H1 (cell line): ENCODE measurements around the gene GNS. TPM values are rescaled to one million over a fixed set of nuclear protein-coding genes. Genes with fewer than 3 reads are reported as not detected.

Experiments used
- CTCF ChIA-PET: fragments of 300-600 bp; sonication (Branson Sonifier 250); formaldehyde crosslinking; loops from one replicate; lab custom pipeline; 2021; ENCODE audit not compliant: partially characterized antibody; lab: Charles Lee
- POLR2A ChIA-PET: fragments of 300-600 bp; sonication (Branson Sonifier 250); formaldehyde crosslinking; loops from one replicate; lab custom pipeline; 2021; ENCODE audit warnings: inconsistent platforms; ENCODE audit not compliant: partially characterized antibody; lab: Charles Lee
- DNase-seq, 2 experiments: peaks; one replicate each; pipeline versions ENCODE4 v3.0.0 to v3.0.0-alpha.2; 2010 to 2022; ENCODE audit warnings: low spot score in 2 of 2, low read depth in 1 of 2, mixed read lengths in 1 of 2
- FAIRE-seq: peaks from 2 replicates; lab custom pipeline; 2011; peaks lifted over from hg19 to GRCh38; lab: Jason Lieb, UNC
- H2AFZ ChIP-seq: 2 replicates; pipeline ENCODE4 v1.8.1; 2012; ENCODE audit warnings: low read length, inconsistent platforms
- H2AK5ac ChIP-seq: 2 replicates; pipeline ENCODE4 v1.6.1; 2013; ENCODE audit warnings: low read depth, low read length
- H2BK120ac ChIP-seq: replicated peaks from 2 replicates; pipeline ENCODE3; 2013; ENCODE audit warnings: low read depth, low read length, inconsistent platforms
- H2BK12ac ChIP-seq: 2 replicates; pipeline ENCODE4 v1.6.1; 2013; ENCODE audit warnings: low read depth, low read length
- H2BK15ac ChIP-seq: 2 replicates; pipeline ENCODE4 v1.6.1; 2013; ENCODE audit warnings: low read length
- H2BK20ac ChIP-seq: 2 replicates; pipeline ENCODE4 v1.6.1; 2013; ENCODE audit warnings: low read length
- H2BK5ac ChIP-seq: 2 replicates; pipeline ENCODE4 v1.6.1; 2013; ENCODE audit warnings: low read depth, low read length
- H3K14ac ChIP-seq: 2 replicates; pipeline ENCODE4 v1.6.1; 2013; ENCODE audit warnings: inconsistent platforms; ENCODE audit not compliant: insufficient read length
- H3K18ac ChIP-seq: 2 replicates; pipeline ENCODE4 v1.6.1; 2013; ENCODE audit warnings: low read length; ENCODE audit errors: extremely low read depth
- H3K23ac ChIP-seq: 2 replicates; pipeline ENCODE4 v1.6.1; 2013; ENCODE audit warnings: inconsistent platforms; ENCODE audit not compliant: insufficient read length
- H3K23me2 ChIP-seq: 2 replicates; pipeline ENCODE4 v1.6.1; 2013; ENCODE audit warnings: low read depth, low read length
- H3K27ac ChIP-seq: 2 replicates; pipeline ENCODE4 v1.6.1; 2011; ENCODE audit warnings: low read depth, low read length, inconsistent platforms
- H3K27me3 ChIP-seq, 4 experiments: replicated peaks in 1 of 4; 1 replicate in 1 of 4; 2 replicates in 3 of 4; pipeline versions ENCODE4 v1.6.1 to v1.8.1; 2011 to 2013; ENCODE audit warnings: low read length in 3 of 4, mild to moderate bottlenecking in 3 of 4, inconsistent platforms in 2 of 4, mixed read lengths in 2 of 4, moderate library complexity in 1 of 4; ENCODE audit not compliant: control insufficient read depth in 3 of 4, insufficient read depth in 3 of 4; ENCODE audit errors: extremely low read depth in 1 of 4
- H3K36me3 ChIP-seq, 4 experiments: 2 replicates each; pipeline versions ENCODE4 v1.6.1 to v1.8.1; 2011 to 2013; ENCODE audit warnings: mild to moderate bottlenecking in 4 of 4, low read length in 3 of 4, moderate library complexity in 2 of 4, control low read depth in 1 of 4, inconsistent platforms in 1 of 4; ENCODE audit not compliant: insufficient read depth in 4 of 4, control insufficient read depth in 2 of 4
- H3K4ac ChIP-seq: replicated peaks from 2 replicates; pipeline ENCODE3; 2013; ENCODE audit warnings: low read length, low read depth, mixed read lengths, inconsistent platforms; ENCODE audit not compliant: insufficient read length
- H3K4me1 ChIP-seq, 4 experiments: replicated peaks in 1 of 4; 1 replicate in 1 of 4; 2 replicates in 3 of 4; pipeline versions ENCODE4 v1.6.1 to v1.8.1; 2011 to 2013; ENCODE audit warnings: low read length in 3 of 4, inconsistent platforms in 2 of 4, mixed read lengths in 1 of 4; ENCODE audit not compliant: insufficient read depth in 4 of 4, control insufficient read depth in 3 of 4
- H3K4me2 ChIP-seq, 2 experiments: 2 replicates each; pipeline versions ENCODE4 v1.6.1 to v1.8.1; 2011 to 2013; ENCODE audit warnings: low read depth in 2 of 2, low read length in 2 of 2, control low read depth in 1 of 2, inconsistent platforms in 1 of 2, mild to moderate bottlenecking in 1 of 2; ENCODE audit not compliant: insufficient read depth in 1 of 2
- H3K4me3 ChIP-seq, 4 experiments: fragments of 200-600, 300-600 bp in 1 of 4; sonication (generic), shearing (Covaris generic), sonication (Bioruptor Twin) in 1 of 4; 2 replicates each; pipeline versions ENCODE4 v1.5.1 to v1.8.1; 2011 to 2016; ENCODE audit warnings: low read length in 4 of 4, low read depth in 3 of 4, control low read depth in 2 of 4, inconsistent platforms in 2 of 4, mild to moderate bottlenecking in 2 of 4, mixed read lengths in 1 of 4, moderate library complexity in 1 of 4; ENCODE audit not compliant: insufficient read depth in 2 of 4; ENCODE audit errors: extremely low read depth in 1 of 4
- H3K56ac ChIP-seq: replicated peaks from 2 replicates; pipeline ENCODE3; 2013; ENCODE audit warnings: low read depth, mild to moderate bottlenecking, mixed read lengths, low read length, inconsistent platforms; ENCODE audit not compliant: insufficient read length
- H3K79me1 ChIP-seq: 2 replicates; pipeline ENCODE4 v1.6.1; 2013; ENCODE audit warnings: low read depth, low read length, control low read depth
- H3K79me2 ChIP-seq, 2 experiments: 2 replicates each; pipeline versions ENCODE4 v1.6.1 to v1.8.1; 2012 to 2013; ENCODE audit warnings: low read length in 2 of 2, mild to moderate bottlenecking in 2 of 2, inconsistent platforms in 1 of 2; ENCODE audit not compliant: insufficient read depth in 2 of 2, control insufficient read depth in 1 of 2
- H3K9ac ChIP-seq, 4 experiments: replicated peaks in 1 of 4; 1 replicate in 1 of 4; 2 replicates in 3 of 4; pipeline versions ENCODE4 v1.6.1 to v1.8.1; 2011 to 2013; ENCODE audit warnings: low read depth in 3 of 4, low read length in 3 of 4, control low read depth in 2 of 4, mild to moderate bottlenecking in 2 of 4, moderate library complexity in 2 of 4, inconsistent platforms in 1 of 4; ENCODE audit errors: extremely low read depth in 1 of 4
- H3K9me3 ChIP-seq, 2 experiments: 2 replicates each; pipeline versions ENCODE4 v1.6.1 to v1.8.1; 2012 to 2013; ENCODE audit warnings: mild to moderate bottlenecking in 2 of 2, moderate library complexity in 2 of 2, control low read depth in 1 of 2, inconsistent platforms in 1 of 2, low read depth in 1 of 2, low read length in 1 of 2, mixed read lengths in 1 of 2; ENCODE audit not compliant: insufficient read depth in 2 of 2
- H4K20me1 ChIP-seq, 2 experiments: replicated peaks in 1 of 2; 2 replicates each; pipeline versions ENCODE3 to v1.8.1; 2011 to 2013; ENCODE audit warnings: inconsistent platforms in 2 of 2, low read length in 2 of 2, mild to moderate bottlenecking in 1 of 2; ENCODE audit not compliant: insufficient read depth in 2 of 2, control insufficient read depth in 1 of 2
- H4K5ac ChIP-seq: 2 replicates; pipeline ENCODE4 v1.6.1; 2013; ENCODE audit warnings: low read length, low read depth, mixed read lengths, inconsistent platforms; ENCODE audit not compliant: insufficient read length
- H4K8ac ChIP-seq: 2 replicates; pipeline ENCODE4 v1.8.0; 2013; ENCODE audit warnings: mild to moderate bottlenecking, moderate library complexity, low read length, inconsistent platforms; ENCODE audit not compliant: insufficient read depth; ENCODE audit errors: extremely low read depth
- H4K91ac ChIP-seq: replicated peaks from 2 replicates; pipeline ENCODE3; 2013; ENCODE audit warnings: low read length, mixed read lengths, inconsistent platforms; ENCODE audit not compliant: insufficient read length
- ATF3 ChIP-seq: IDR thresholded peaks from 2 replicates; pipeline ENCODE4 v1.6.1; 2011; ENCODE audit warnings: low read depth, mild to moderate bottlenecking, low read length; ENCODE audit not compliant: insufficient read depth
- CTBP2 ChIP-seq: IDR thresholded peaks from 2 replicates; pipeline ENCODE4 v1.7.0; 2011; ENCODE audit warnings: borderline replicate concordance, mild to moderate bottlenecking, moderate library complexity, mixed read lengths, low read length; ENCODE audit not compliant: insufficient read depth, insufficient read length
- HDAC6 ChIP-seq: IDR thresholded peaks from one replicate; pipeline ENCODE4 v1.7.1; 2012; ENCODE audit warnings: low read depth, mild to moderate bottlenecking, inconsistent platforms, low read length, moderate library complexity
- KDM4A ChIP-seq: IDR thresholded peaks from one replicate; pipeline ENCODE4 v1.7.1; 2012; ENCODE audit warnings: low read depth, mild to moderate bottlenecking, moderate library complexity, low read length, inconsistent platforms; ENCODE audit not compliant: severe bottlenecking
- MAX ChIP-seq: IDR thresholded peaks from 2 replicates; pipeline ENCODE4 v1.6.1; 2012; ENCODE audit warnings: inconsistent platforms
- TAF7 ChIP-seq: optimal IDR thresholded peaks from 2 replicates; pipeline ENCODE3; 2011; ENCODE audit warnings: low read depth, mild to moderate bottlenecking, inconsistent platforms, low read length, moderate library complexity, borderline replicate concordance
- WGBS, 2 experiments: shearing (Covaris generic) in 1 of 2; methylation state at CpG; one replicate each; pipeline versions ENCODE4 v1.1.6 to v1.1.7; 2013 to 2015; ENCODE audit warnings: low lambda C conversion rate in 2 of 2, mixed read lengths in 2 of 2, inconsistent platforms in 1 of 2, low coverage in 1 of 2, missing lambda C conversion rate in 1 of 2; ENCODE audit not compliant: insufficient replicate concordance in 2 of 2, insufficient coverage in 1 of 2, insufficient read length in 1 of 2; ENCODE audit errors: extremely low coverage in 1 of 2, missing lambda C conversion rate in 1 of 2; 5-methylcytosine and 5-hydroxymethylcytosine counted together
- polyA plus RNA-seq, 7 experiments: library from polyadenylated mRNA; depleted of rRNA in 3 of 7; stranded (reverse) in 5 of 7; unstranded in 2 of 7; fragments of >200 nt in 5 of 7; fragments of 200-250 nt in 2 of 7; gene quantifications; 1 replicate in 5 of 7; 2 replicates in 1 of 7; 4 replicates in 1 of 7; pipeline versions ENCODE4 v1.2.1 to v1.2.3, GENCODE V29; 2011 to 2013; ENCODE audit warnings: missing spikeins in 2 of 7, mixed read lengths in 2 of 7
- total RNA-seq: library from RNA; stranded (reverse); fragmentation: NEBNext Ultra II Directional; extraction: Animal tissue kit (Norgen Biotek cat#: 25700); gene quantifications from 2 replicates; pipeline ENCODE4 v1.2.1, GENCODE V29; 2021

GNS gene
- total and polyA plus RNA-seq, 2 of the 8 experiments (the other 6 are each of a cell fraction or from before 2014, with no cell fraction given) = 16.0 to 28.5 TPM

DNA sequence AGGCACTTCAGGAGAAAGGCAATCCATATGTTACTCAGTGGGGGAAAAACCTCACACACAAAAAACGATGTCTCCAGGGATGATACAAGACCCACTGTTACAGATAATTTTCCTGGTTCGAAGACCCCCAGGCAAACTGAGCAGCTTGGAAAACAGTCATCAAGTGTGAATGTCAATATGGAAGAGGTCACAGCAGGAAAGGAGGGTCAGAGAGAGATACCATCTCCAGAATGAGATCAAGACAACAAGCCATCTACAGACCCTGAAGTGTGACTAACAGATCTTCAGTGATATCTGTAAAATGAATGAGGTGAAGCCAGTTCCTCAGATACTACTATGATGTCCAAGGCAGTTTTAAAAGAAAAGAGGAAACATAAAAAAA is 28.6 kb downstream of the GNS start:
- no peak overlapping the region for H2BK12ac ChIP-seq
- no peak overlapping the region for H4K5ac ChIP-seq
- TF ChIP-seq TAF7 (no peak), CTBP2 (no peak), HDAC6 (no peak), KDM4A (no peak), MAX (no peak), ATF3 (no peak)
- H2BK5ac ChIP-seq = no peak overlapping the region
- ChIA-PET POLR2A (interaction anchor here (0.6 to 1.2 kb wide), 2 partner anchors 9 to 23 kb away, joined by 3 read pairs; no protein-coding TSS in a partner anchor), CTCF (interaction anchor here (1.3 to 1.4 kb wide), 2 partner anchors 65 to 122 kb away, joined by 3 to 4 read pairs; no protein-coding TSS in a partner anchor)
- no peak overlapping the region for H2BK120ac ChIP-seq
- no peak overlapping the region for H3K9ac ChIP-seq
- H3K27me3 ChIP-seq = no peaks in the 10 kb centered on the region
- H2AFZ ChIP-seq = no peak overlapping the region
- H3K18ac ChIP-seq = no peak overlapping the region
- no peak overlapping the region for H3K14ac ChIP-seq
- no peaks in the 10 kb centered on the region for H3K79me1 ChIP-seq
- DNase-seq (no peak), FAIRE-seq (no peak)
- H2AK5ac ChIP-seq = no peak overlapping the region
- H2BK20ac ChIP-seq = no peak overlapping the region
- no peak overlapping the region for H4K8ac ChIP-seq
- no peak overlapping the region for H3K4me3 ChIP-seq
- no peak overlapping the region for H4K91ac ChIP-seq
- H3K36me3 ChIP-seq = peaks cover 0 to 26% (median 3%) of the 10 kb centered on the region in 4 experiments; a peak in 6 of 8 replicates
- peaks cover 2% of the 10 kb centered on the region in 2 experiments for H4K20me1 ChIP-seq
- no peaks in the 10 kb centered on the region for H3K79me2 ChIP-seq
- no peak overlapping the region for H3K23ac ChIP-seq
- H3K56ac ChIP-seq = no peak overlapping the region
- H3K4me2 ChIP-seq = no peak overlapping the region
- H3K23me2 ChIP-seq = no peaks in the 10 kb centered on the region
- no peaks in the 10 kb centered on the region for H3K9me3 ChIP-seq
- WGBS, 2 experiments = 91% methylated on average over 2 of the region's 2 CpGs; no CpG with 5 or more reads in 1 of the 2 experiments
- H2BK15ac ChIP-seq = no peak overlapping the region
- no peaks in the 10 kb centered on the region for H3K4me1 ChIP-seq
- H3K27ac ChIP-seq = no peak overlapping the region
- no peak overlapping the region for H3K4ac ChIP-seq
